HepG2 (cell line): ENCODE results near the gene NVL.
"Not testable (repeated sequence)": the region's sequence is repeated elsewhere in the genome, so short reads cannot be mapped to it uniquely, and the experiment has no call there.

ENCODE experiments used
- CHCHD3 ChIP-seq: sonication (generic); formaldehyde crosslinking; IDR thresholded peaks from 2 replicates; pipeline ENCODE4 v1.8.0; 2022; ENCODE audit warnings: mild to moderate bottlenecking, missing genetic modification reagents, moderate library complexity
- CHD2 ChIP-seq: IDR thresholded peaks from 2 replicates; pipeline ENCODE4 v1.6.1; 2011; ENCODE audit warnings: low read depth, low read length, improper control_type of control experiment
- CREB1 ChIP-seq, 2 experiments: fragments of 450-650 bp in 1 of 2; IDR thresholded peaks; 2 replicates each; pipeline ENCODE4 v1.6.1; 2016 to 2017; ENCODE audit warnings: control low read depth in 1 of 2, mild to moderate bottlenecking in 1 of 2, missing compliant biosample characterization in 1 of 2, missing genetic modification characterization in 1 of 2
- KDM1A ChIP-seq: IDR thresholded peaks from 2 replicates; pipeline ENCODE4 v1.6.1; 2016; ENCODE audit warnings: missing compliant biosample characterization
- MEF2D ChIP-seq: sonication (generic); formaldehyde crosslinking; IDR thresholded peaks from 2 replicates; pipeline ENCODE4 v1.5.1; 2020; ENCODE audit warnings: mild to moderate bottlenecking, missing genetic modification reagents
- ZFP36L2 ChIP-seq: sonication (generic); formaldehyde crosslinking; IDR thresholded peaks from 2 replicates; pipeline ENCODE4 v1.4.0; 2020; ENCODE audit warnings: missing genetic modification reagents
- ZNF850 ChIP-seq: sonication (generic); formaldehyde crosslinking; conservative IDR thresholded peaks from 2 replicates; pipeline ENCODE4 v1.9.0; 2021; ENCODE audit warnings: mild to moderate bottlenecking, missing genetic modification reagents
- TF ChIP-seq, protein P1 (sequence below): sonication (generic); formaldehyde crosslinking; IDR thresholded peaks from 2 replicates; pipeline ENCODE4 v1.5.0; 2020; ENCODE audit warnings: missing genetic modification reagents
- TF ChIP-seq, protein P2 (sequence below): sonication (generic); formaldehyde crosslinking; IDR thresholded peaks from 2 replicates; pipeline ENCODE4 v1.9.0; 2021; ENCODE audit warnings: missing genetic modification reagents, borderline replicate concordance
- TF ChIP-seq, protein P3 (sequence below): sonication (generic); formaldehyde crosslinking; IDR thresholded peaks from 2 replicates; pipeline ENCODE4 v1.9.0; 2021; ENCODE audit warnings: missing genetic modification reagents, borderline replicate concordance
- TF ChIP-seq, protein P4 (sequence below): sonication (generic); formaldehyde crosslinking; conservative IDR thresholded peaks from 2 replicates; pipeline ENCODE4 v1.8.0; 2022; ENCODE audit warnings: low read depth, missing genetic modification reagents

DNA sequence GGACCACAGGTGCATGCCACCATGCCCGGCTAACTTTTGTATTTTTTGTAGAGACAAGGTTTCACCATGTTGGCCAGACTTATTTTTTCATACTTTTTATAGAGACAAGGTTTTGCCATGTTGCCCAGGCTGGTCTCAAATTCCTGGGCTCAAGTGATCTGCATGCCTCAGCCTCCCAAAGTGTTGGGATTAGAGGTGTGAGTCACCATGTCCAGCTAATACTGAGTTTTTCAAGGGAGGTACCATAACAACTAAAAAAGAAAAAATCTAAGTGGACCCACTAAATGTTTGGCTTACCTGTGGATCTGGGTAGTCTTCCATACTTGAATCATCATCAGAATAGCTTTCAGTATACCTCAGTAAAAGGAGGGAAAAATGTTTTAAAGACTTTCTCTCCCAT is 18.5 kb downstream of the NVL start:
- not testable (repeated sequence) for TF ChIP-seq MEF2D (CRISPR knock-in tag); ZFP36L2; KDM1A (CRISPR knock-in tag); CHD2; CHCHD3; CREB1 (IDR thresholded peaks at IDR 0.05); CREB1 (CRISPR knock-in tag; IDR thresholded peaks at IDR 0.05); ZNF850 (CRISPR knock-in tag)
- TF ChIP-seq, protein P1, sequence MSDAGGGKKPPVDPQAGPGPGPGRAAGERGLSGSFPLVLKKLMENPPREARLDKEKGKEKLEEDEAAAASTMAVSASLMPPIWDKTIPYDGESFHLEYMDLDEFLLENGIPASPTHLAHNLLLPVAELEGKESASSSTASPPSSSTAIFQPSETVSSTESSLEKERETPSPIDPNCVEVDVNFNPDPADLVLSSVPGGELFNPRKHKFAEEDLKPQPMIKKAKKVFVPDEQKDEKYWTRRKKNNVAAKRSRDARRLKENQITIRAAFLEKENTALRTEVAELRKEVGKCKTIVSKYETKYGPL = not testable (repeated sequence)
- TF ChIP-seq, protein P2, sequence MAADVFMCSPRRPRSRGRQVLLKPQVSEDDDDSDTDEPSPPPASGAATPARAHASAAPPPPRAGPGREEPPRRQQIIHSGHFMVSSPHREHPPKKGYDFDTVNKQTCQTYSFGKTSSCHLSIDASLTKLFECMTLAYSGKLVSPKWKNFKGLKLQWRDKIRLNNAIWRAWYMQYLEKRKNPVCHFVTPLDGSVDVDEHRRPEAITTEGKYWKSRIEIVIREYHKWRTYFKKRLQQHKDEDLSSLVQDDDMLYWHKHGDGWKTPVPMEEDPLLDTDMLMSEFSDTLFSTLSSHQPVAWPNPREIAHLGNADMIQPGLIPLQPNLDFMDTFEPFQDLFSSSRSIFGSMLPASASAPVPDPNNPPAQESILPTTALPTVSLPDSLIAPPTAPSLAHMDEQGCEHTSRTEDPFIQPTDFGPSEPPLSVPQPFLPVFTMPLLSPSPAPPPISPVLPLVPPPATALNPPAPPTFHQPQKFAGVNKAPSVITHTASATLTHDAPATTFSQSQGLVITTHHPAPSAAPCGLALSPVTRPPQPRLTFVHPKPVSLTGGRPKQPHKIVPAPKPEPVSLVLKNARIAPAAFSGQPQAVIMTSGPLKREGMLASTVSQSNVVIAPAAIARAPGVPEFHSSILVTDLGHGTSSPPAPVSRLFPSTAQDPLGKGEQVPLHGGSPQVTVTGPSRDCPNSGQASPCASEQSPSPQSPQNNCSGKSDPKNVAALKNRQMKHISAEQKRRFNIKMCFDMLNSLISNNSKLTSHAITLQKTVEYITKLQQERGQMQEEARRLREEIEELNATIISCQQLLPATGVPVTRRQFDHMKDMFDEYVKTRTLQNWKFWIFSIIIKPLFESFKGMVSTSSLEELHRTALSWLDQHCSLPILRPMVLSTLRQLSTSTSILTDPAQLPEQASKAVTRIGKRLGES (CRISPR knock-in tag) = not testable (repeated sequence)
- TF ChIP-seq, protein P3, sequence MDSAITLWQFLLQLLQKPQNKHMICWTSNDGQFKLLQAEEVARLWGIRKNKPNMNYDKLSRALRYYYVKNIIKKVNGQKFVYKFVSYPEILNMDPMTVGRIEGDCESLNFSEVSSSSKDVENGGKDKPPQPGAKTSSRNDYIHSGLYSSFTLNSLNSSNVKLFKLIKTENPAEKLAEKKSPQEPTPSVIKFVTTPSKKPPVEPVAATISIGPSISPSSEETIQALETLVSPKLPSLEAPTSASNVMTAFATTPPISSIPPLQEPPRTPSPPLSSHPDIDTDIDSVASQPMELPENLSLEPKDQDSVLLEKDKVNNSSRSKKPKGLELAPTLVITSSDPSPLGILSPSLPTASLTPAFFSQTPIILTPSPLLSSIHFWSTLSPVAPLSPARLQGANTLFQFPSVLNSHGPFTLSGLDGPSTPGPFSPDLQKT (CRISPR knock-in tag) = not testable (repeated sequence)
- TF ChIP-seq, protein P4, sequence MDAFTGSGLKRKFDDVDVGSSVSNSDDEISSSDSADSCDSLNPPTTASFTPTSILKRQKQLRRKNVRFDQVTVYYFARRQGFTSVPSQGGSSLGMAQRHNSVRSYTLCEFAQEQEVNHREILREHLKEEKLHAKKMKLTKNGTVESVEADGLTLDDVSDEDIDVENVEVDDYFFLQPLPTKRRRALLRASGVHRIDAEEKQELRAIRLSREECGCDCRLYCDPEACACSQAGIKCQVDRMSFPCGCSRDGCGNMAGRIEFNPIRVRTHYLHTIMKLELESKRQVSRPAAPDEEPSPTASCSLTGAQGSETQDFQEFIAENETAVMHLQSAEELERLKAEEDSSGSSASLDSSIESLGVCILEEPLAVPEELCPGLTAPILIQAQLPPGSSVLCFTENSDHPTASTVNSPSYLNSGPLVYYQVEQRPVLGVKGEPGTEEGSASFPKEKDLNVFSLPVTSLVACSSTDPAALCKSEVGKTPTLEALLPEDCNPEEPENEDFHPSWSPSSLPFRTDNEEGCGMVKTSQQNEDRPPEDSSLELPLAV = not testable (repeated sequence)
